Measurements from ENCODE around the gene RIPPLY1. TPM values are rescaled to one million over a fixed set of nuclear protein-coding genes. Genes with fewer than 3 reads are reported as not detected.

The RIPPLY1 gene
- total RNA-seq, 5 donors from 2014 or later (not counting 1 experiment from before 2014, with no cell fraction given), result not detected

- H3K4me1 ChIP-seq (ENCODE audit: control insufficient read depth in 1 of 2, extremely low read depth in 1 of 2, insufficient read depth in 2 of 2, low read length in 2 of 2), result no peaks in the 10 kb centered on the region
- POLR2A ChIA-PET, result no interaction called here
Measured at GRCh38 chrX:106927023-106927422, 23.9 kb upstream of the RIPPLY1 start.

GRCh38 chrX:106921637-106922036, 18.5 kb upstream of the RIPPLY1 start:
- H3K27ac ChIP-seq (ENCODE audit: low read length), result no peak overlapping the region
- ChIA-PET CTCF (interaction anchor here in 1 of 2 donors (0.9 kb wide), 1 partner anchor 29 kb away, joined by 4 read pairs; no protein-coding TSS in a partner anchor), POLR2A (no interaction called here)
- ATAC-seq (replicated peaks in 1 of 4) (no peak), DNase-seq (no peak)
- Mint-ChIP-seq H3K4me3 (no peak overlapping the region), H3K27ac (no peak overlapping the region), H3K9me3 (no peaks in the 10 kb centered on the region), H3K27me3 (peaks cover 0 to 3% of the 10 kb centered on the region in 2 donors), H3K36me3 (no peaks in the 10 kb centered on the region), H3K4me1 (peaks cover 20 to 21% (median 21%) of the 10 kb centered on the region in 3 donors)
- no peak overlapping the region for H3K4me3 ChIP-seq (ENCODE audit: control insufficient read depth in 1 of 2, extremely low read depth in 1 of 2, low read length in 1 of 2)
- H3K4me1 ChIP-seq (ENCODE audit: control insufficient read depth in 1 of 2, extremely low read depth in 1 of 2, insufficient read depth in 2 of 2, low read length in 2 of 2), result peaks cover 0 to 15% of the 10 kb centered on the region in 2 experiments
- H3K27me3 ChIP-seq (replicated peaks in 1 of 2; ENCODE audit: control insufficient read depth in 2 of 2, extremely low read depth in 1 of 2, insufficient read depth in 2 of 2, low read length in 1 of 2), result no peaks in the 10 kb centered on the region
- no peaks in the 10 kb centered on the region for H3K36me3 ChIP-seq (ENCODE audit: control insufficient read depth in 2 of 2, extremely low read depth in 1 of 2, insufficient read depth in 1 of 2, low read length in 1 of 2)
- no CpG with 5 or more reads among the region's 2 CpGs for WGBS (ENCODE audit: insufficient coverage)
- no peaks in the 10 kb centered on the region for H3K9me3 ChIP-seq

More at GRCh38 chrX:106927023-106927422, 23.9 kb upstream of the RIPPLY1 start:
- no peaks in the 10 kb centered on the region for H3K27me3 ChIP-seq (replicated peaks in 1 of 2; ENCODE audit: control insufficient read depth in 2 of 2, extremely low read depth in 1 of 2, insufficient read depth in 2 of 2, low read length in 1 of 2)
- H3K9me3 ChIP-seq, result no peaks in the 10 kb centered on the region
- DNase-seq (no peak), ATAC-seq (replicated peaks in 1 of 4) (no peak)
- Mint-ChIP-seq H3K9me3 (no peaks in the 10 kb centered on the region), H3K4me3 (no peak overlapping the region), H3K27ac (no peak overlapping the region), H3K36me3 (no peaks in the 10 kb centered on the region), H3K4me1 (no peaks in the 10 kb centered on the region), H3K27me3 (no peaks in the 10 kb centered on the region)
- CTCF ChIA-PET, result no interaction called here
- no peaks in the 10 kb centered on the region for H3K36me3 ChIP-seq (ENCODE audit: control insufficient read depth in 2 of 2, extremely low read depth in 1 of 2, insufficient read depth in 1 of 2, low read length in 1 of 2)
- WGBS (ENCODE audit: insufficient coverage), result no CpG with 5 or more reads among the region's 3 CpGs
- H3K4me3 ChIP-seq (ENCODE audit: control insufficient read depth in 1 of 2, extremely low read depth in 1 of 2, low read length in 1 of 2), result no peak overlapping the region
- no peak overlapping the region for H3K27ac ChIP-seq (ENCODE audit: low read length)

- Mint-ChIP-seq H3K27ac (no peak within 1 kb of the TSS), H3K36me3 (no peaks in the 10 kb centered on the region), H3K27me3 (peaks cover 6 to 11% of the 10 kb centered on the region in 2 donors), H3K4me3 (no peak within 1 kb of the TSS), H3K9me3 (no peaks in the 10 kb centered on the region), H3K4me1 (peaks cover 20 to 26% (median 25%) of the 10 kb centered on the region in 3 donors)
- ChIA-PET CTCF (no interaction called here), POLR2A (interaction anchor here in 1 of 2 donors (0.7 kb wide), 1 partner anchor 18 kb away, joined by 16 read pairs; no protein-coding TSS in a partner anchor)
- no peaks in the 10 kb centered on the region for H3K9me3 ChIP-seq
- ATAC-seq (replicated peaks in 1 of 4) (no peak), DNase-seq (no peak)
- H3K27ac ChIP-seq (ENCODE audit: low read length), result no peak within 1 kb of the TSS
- H3K4me3 ChIP-seq (ENCODE audit: control insufficient read depth in 1 of 2, extremely low read depth in 1 of 2, low read length in 1 of 2), result no peak within 1 kb of the TSS
- no peaks in the 10 kb centered on the region for H3K36me3 ChIP-seq (ENCODE audit: control insufficient read depth in 2 of 2, extremely low read depth in 1 of 2, insufficient read depth in 1 of 2, low read length in 1 of 2)
- peaks cover 0 to 15% of the 10 kb centered on the region in 2 experiments for H3K4me1 ChIP-seq (ENCODE audit: control insufficient read depth in 1 of 2, extremely low read depth in 1 of 2, insufficient read depth in 2 of 2, low read length in 2 of 2)
- WGBS (ENCODE audit: insufficient coverage), result 53% methylated on average over 2 of the region's 2 CpGs
- H3K27me3 ChIP-seq (replicated peaks in 1 of 2; ENCODE audit: control insufficient read depth in 2 of 2, extremely low read depth in 1 of 2, insufficient read depth in 2 of 2, low read length in 1 of 2), result peaks cover 0 to under 1% of the 10 kb centered on the region in 2 experiments
Measured at GRCh38 chrX:106919932-106920452, 16.9 kb upstream of the RIPPLY1 start, which contains the start of gene CLDN2. Gene CLDN2, plus strand, starts transcription at chrX:106920402. Its CDS starts 7,827 bp downstream, at chrX:106928229.

GRCh38 chrX:106917830-106918500, 14.8 kb upstream of the RIPPLY1 start:
- peak overlapping the region in 1 of 2 donors; percentile 21 for H3K27ac Mint-ChIP-seq

GRCh38 chrX:106912864-106913263, 9.7 kb upstream of the RIPPLY1 start:
- DNase-seq, result no peak
- Mint-ChIP-seq H3K4me1 (peaks cover 10 to 17% (median 16%) of the 10 kb centered on the region in 3 donors), H3K4me3 (no peak overlapping the region), H3K9me3 (no peaks in the 10 kb centered on the region), H3K27ac (no peak overlapping the region), H3K36me3 (no peaks in the 10 kb centered on the region), H3K27me3 (peaks cover 6 to 19% of the 10 kb centered on the region in 2 donors)
- no peaks in the 10 kb centered on the region for H3K36me3 ChIP-seq (ENCODE audit: control insufficient read depth in 2 of 2, extremely low read depth in 1 of 2, insufficient read depth in 1 of 2, low read length in 1 of 2)
- ATAC-seq (replicated peaks in 1 of 4), result no peak
- H3K9me3 ChIP-seq, result no peaks in the 10 kb centered on the region
- no peak overlapping the region for H3K4me3 ChIP-seq (ENCODE audit: control insufficient read depth in 1 of 2, extremely low read depth in 1 of 2, low read length in 1 of 2)
- WGBS (ENCODE audit: insufficient coverage), result 100% methylated on average over 2 of the region's 2 CpGs
- ChIA-PET POLR2A (no interaction called here), CTCF (no interaction called here)
- peaks cover 0 to 9% of the 10 kb centered on the region in 2 experiments for H3K4me1 ChIP-seq (ENCODE audit: control insufficient read depth in 1 of 2, extremely low read depth in 1 of 2, insufficient read depth in 2 of 2, low read length in 2 of 2)
- no peak overlapping the region for H3K27ac ChIP-seq (ENCODE audit: low read length)
- H3K27me3 ChIP-seq (replicated peaks in 1 of 2; ENCODE audit: control insufficient read depth in 2 of 2, extremely low read depth in 1 of 2, insufficient read depth in 2 of 2, low read length in 1 of 2), result peaks cover 2% of the 10 kb centered on the region in 2 experiments

More at GRCh38 chrX:106917830-106918500, 14.8 kb upstream of the RIPPLY1 start:
- Mint-ChIP-seq H3K36me3 (no peaks in the 10 kb centered on the region), H3K4me1 (peaks cover 20 to 26% (median 25%) of the 10 kb centered on the region in 3 donors), H3K9me3 (no peaks in the 10 kb centered on the region), H3K27me3 (peaks cover 6 to 12% of the 10 kb centered on the region in 2 donors), H3K4me3 (peak overlapping the region in 1 of 3 donors; percentile 44)
- ChIA-PET POLR2A (no interaction called here), CTCF (no interaction called here)
- DNase-seq (peak in 28 of 35 experiments; percentile 2 to 49 (median 20)), ATAC-seq (replicated peaks in 1 of 4) (peak; percentile 67 to 86 (median 84))
- peaks cover 2% of the 10 kb centered on the region in 2 experiments for H3K27me3 ChIP-seq (replicated peaks in 1 of 2; ENCODE audit: control insufficient read depth in 2 of 2, extremely low read depth in 1 of 2, insufficient read depth in 2 of 2, low read length in 1 of 2)
- 33% methylated on average over 3 of the region's 6 CpGs for WGBS (ENCODE audit: insufficient coverage)
- peaks cover 0 to 15% of the 10 kb centered on the region in 2 experiments for H3K4me1 ChIP-seq (ENCODE audit: control insufficient read depth in 1 of 2, extremely low read depth in 1 of 2, insufficient read depth in 2 of 2, low read length in 2 of 2)
- H3K36me3 ChIP-seq (ENCODE audit: control insufficient read depth in 2 of 2, extremely low read depth in 1 of 2, insufficient read depth in 1 of 2, low read length in 1 of 2), result no peaks in the 10 kb centered on the region
- H3K27ac ChIP-seq (ENCODE audit: low read length), result no peak overlapping the region
- H3K4me3 ChIP-seq (ENCODE audit: control insufficient read depth in 1 of 2, extremely low read depth in 1 of 2, low read length in 1 of 2), result no peak overlapping the region
- H3K9me3 ChIP-seq, result no peaks in the 10 kb centered on the region

GRCh38 chrX:106906361-106906760, 3.2 kb upstream of the RIPPLY1 start:
- no peak overlapping the region for H3K4me3 Mint-ChIP-seq
- ATAC-seq (replicated peaks in 1 of 4), result no peak
- H3K27ac Mint-ChIP-seq, result no peak overlapping the region
- CTCF ChIA-PET, result interaction anchor here in 1 of 2 donors (1.5 kb wide), 1 partner anchor 988 kb away, joined by 5 read pairs; no protein-coding TSS in a partner anchor
- no peaks in the 10 kb centered on the region for H3K4me1 ChIP-seq (ENCODE audit: control insufficient read depth in 1 of 2, extremely low read depth in 1 of 2, insufficient read depth in 2 of 2, low read length in 2 of 2)
- no peak for DNase-seq
- no peaks in the 10 kb centered on the region for H3K36me3 ChIP-seq (ENCODE audit: control insufficient read depth in 2 of 2, extremely low read depth in 1 of 2, insufficient read depth in 1 of 2, low read length in 1 of 2)
- no peaks in the 10 kb centered on the region for H3K4me1 Mint-ChIP-seq
- no peaks in the 10 kb centered on the region for H3K9me3 Mint-ChIP-seq
- POLR2A ChIA-PET, result no interaction called here
- no peak overlapping the region for H3K4me3 ChIP-seq (ENCODE audit: control insufficient read depth in 1 of 2, extremely low read depth in 1 of 2, low read length in 1 of 2)
- no peaks in the 10 kb centered on the region for H3K36me3 Mint-ChIP-seq
- peaks cover 0 to 3% of the 10 kb centered on the region in 2 donors for H3K27me3 Mint-ChIP-seq
- no peak overlapping the region for H3K27ac ChIP-seq (ENCODE audit: low read length)
- no peaks in the 10 kb centered on the region for H3K9me3 ChIP-seq
- WGBS (ENCODE audit: insufficient coverage), result 52% methylated on average over 2 of the region's 6 CpGs
- no peaks in the 10 kb centered on the region for H3K27me3 ChIP-seq (replicated peaks in 1 of 2; ENCODE audit: control insufficient read depth in 2 of 2, extremely low read depth in 1 of 2, insufficient read depth in 2 of 2, low read length in 1 of 2)
